PC-9 (cell line): Measurements from ENCODE around the gene CRYL1. TPM values are rescaled to one million over a fixed set of nuclear protein-coding genes. Genes with fewer than 3 reads are reported as not detected.

Experiments used
- Bru-seq: library from RNA; stranded (reverse); fragments of 400-500 nt; gene quantifications from one replicate; lab custom pipeline; 2021; lab: Mats Ljungman, UMichigan
- BruChase-seq, 2 experiments: library from RNA; stranded (reverse); fragments of 400-500 nt; gene quantifications; one replicate each; lab custom pipeline; 2021; lab: Mats Ljungman, UMichigan
- BruUV-seq: library from RNA; stranded (reverse); fragments of 400-500 nt; replicated peaks from 2 replicates; lab custom pipeline; 2021; lab: Mats Ljungman, UMichigan
- CTCF ChIA-PET: fragments of 300-600 bp; sonication (Branson Sonifier 250); formaldehyde crosslinking; loops from one replicate; lab custom pipeline; 2022; ENCODE audit warnings: antibody characterized with exemption; lab: Charles Lee
- POLR2A ChIA-PET: fragments of 300-600 bp; sonication (Branson Sonifier 250); formaldehyde crosslinking; loops from one replicate; lab custom pipeline; 2022; ENCODE audit warnings: antibody characterized with exemption; ENCODE audit not compliant: unreplicated experiment; lab: Charles Lee
- DNase-seq, 2 experiments: peaks; one replicate each; pipeline versions ENCODE4 v3.0.0 to v3.0.0-alpha.2; 2015 to 2022; ENCODE audit warnings: mixed read lengths in 1 of 2
- H2AFZ ChIP-seq: fragments of 200-600 bp; sonication (generic); 2 replicates; pipeline ENCODE4 v1.8.1; 2017; ENCODE audit warnings: antibody characterized with exemption
- H3F3A ChIP-seq: fragments of 200-600 bp; sonication (generic); 2 replicates; pipeline ENCODE4 v1.8.1; 2017; ENCODE audit warnings: antibody characterized with exemption, mild to moderate bottlenecking, low read depth; ENCODE audit not compliant: insufficient read depth
- H3K27ac ChIP-seq: fragments of 200-600 bp; sonication (generic); 2 replicates; pipeline ENCODE4 v1.6.1; 2016; ENCODE audit warnings: mixed run types
- H3K27me3 ChIP-seq: fragments of 200-600 bp; sonication (generic); 2 replicates; pipeline ENCODE4 v1.6.1; 2016; ENCODE audit warnings: low read depth, mixed run types; ENCODE audit not compliant: insufficient read depth
- H3K36me3 ChIP-seq: fragments of 200-600 bp; sonication (generic); 2 replicates; pipeline ENCODE4 v1.6.1; 2016; ENCODE audit warnings: low read depth, mixed run types
- H3K4me1 ChIP-seq: fragments of 200-600 bp; sonication (generic); replicated peaks from 2 replicates; pipeline ENCODE4 v1.6.1; 2016; ENCODE audit warnings: mixed run types; ENCODE audit not compliant: insufficient read depth
- H3K4me2 ChIP-seq: fragments of 200-600 bp; sonication (generic); 2 replicates; pipeline ENCODE4 v1.6.1; 2017; ENCODE audit warnings: mixed run types
- H3K4me3 ChIP-seq: fragments of 200-600 bp; sonication (generic); 2 replicates; pipeline ENCODE4 v1.6.1; 2016; ENCODE audit warnings: mixed run types
- H3K79me2 ChIP-seq: fragments of 200-600 bp; sonication (generic); 2 replicates; pipeline ENCODE4 v1.6.1; 2017; ENCODE audit warnings: low read depth, mixed run types
- H3K9me2 ChIP-seq: fragments of 200-600 bp; sonication (generic); 2 replicates; pipeline ENCODE4 v1.8.1; 2017; ENCODE audit warnings: mild to moderate bottlenecking; ENCODE audit not compliant: insufficient read depth
- H3K9me3 ChIP-seq: fragments of 200-600 bp; sonication (generic); 2 replicates; pipeline ENCODE4 v1.8.1; 2016; ENCODE audit warnings: low read depth; ENCODE audit not compliant: insufficient read depth
- H4K20me1 ChIP-seq: fragments of 200-600 bp; sonication (generic); 2 replicates; pipeline ENCODE4 v1.8.1; 2017; ENCODE audit not compliant: insufficient read depth
- EZH2 ChIP-seq: fragments of 200-600 bp; sonication (generic); IDR thresholded peaks from 2 replicates; pipeline ENCODE4 v1.8.0; 2017; ENCODE audit warnings: antibody characterized with exemption, low read depth
- intact Hi-C: fragments of 100-400 bp; cut with micrococcal nuclease; formaldehyde crosslinking; loops from one replicate; pipeline ENCODE4 v1.10.0; 2022; ENCODE audit not compliant: unreplicated experiment
- long read RNA-seq: library from polyadenylated mRNA; stranded (forward); transcript quantifications from one replicate; pipeline ENCODE4 v2.0.0, GENCODE V29; 2022
- total RNA-seq: library from RNA; stranded (reverse); gene quantifications from 2 replicates; pipeline ENCODE4 v1.2.3, GENCODE V29; 2021
- TF ChIP-seq, protein P1 (sequence below): fragments of 200-600 bp; sonication (generic); conservative IDR thresholded peaks from 2 replicates; pipeline ENCODE4 v1.6.1; 2017; ENCODE audit warnings: mixed run types, antibody characterized with exemption, mild to moderate bottlenecking, moderate library complexity

Gene CRYL1, protein sequence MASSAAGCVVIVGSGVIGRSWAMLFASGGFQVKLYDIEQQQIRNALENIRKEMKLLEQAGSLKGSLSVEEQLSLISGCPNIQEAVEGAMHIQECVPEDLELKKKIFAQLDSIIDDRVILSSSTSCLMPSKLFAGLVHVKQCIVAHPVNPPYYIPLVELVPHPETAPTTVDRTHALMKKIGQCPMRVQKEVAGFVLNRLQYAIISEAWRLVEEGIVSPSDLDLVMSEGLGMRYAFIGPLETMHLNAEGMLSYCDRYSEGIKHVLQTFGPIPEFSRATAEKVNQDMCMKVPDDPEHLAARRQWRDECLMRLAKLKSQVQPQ
- total RNA-seq (8.4 and 8.7 TPM in 2 replicates), Bru-seq, nascent RNA (percentile 37 among the genes with signal in this experiment), BruChase-seq, experiment 1, labeled RNA remaining after a 2-hour chase (percentile 25 among the genes with signal in this experiment), BruChase-seq, experiment 2, labeled RNA remaining after a 6-hour chase (percentile 23 among the genes with signal in this experiment)
- long read RNA-seq, transcript CRYL1-201 (8 exons, 1,485 nt), result major isoform, 7 of 10 reads
- long read RNA-seq, partial matches to known transcripts, result 0 of 10 reads
- long read RNA-seq, other reads (novel, unspliced or antisense), result 2 of 10 reads

DNA sequence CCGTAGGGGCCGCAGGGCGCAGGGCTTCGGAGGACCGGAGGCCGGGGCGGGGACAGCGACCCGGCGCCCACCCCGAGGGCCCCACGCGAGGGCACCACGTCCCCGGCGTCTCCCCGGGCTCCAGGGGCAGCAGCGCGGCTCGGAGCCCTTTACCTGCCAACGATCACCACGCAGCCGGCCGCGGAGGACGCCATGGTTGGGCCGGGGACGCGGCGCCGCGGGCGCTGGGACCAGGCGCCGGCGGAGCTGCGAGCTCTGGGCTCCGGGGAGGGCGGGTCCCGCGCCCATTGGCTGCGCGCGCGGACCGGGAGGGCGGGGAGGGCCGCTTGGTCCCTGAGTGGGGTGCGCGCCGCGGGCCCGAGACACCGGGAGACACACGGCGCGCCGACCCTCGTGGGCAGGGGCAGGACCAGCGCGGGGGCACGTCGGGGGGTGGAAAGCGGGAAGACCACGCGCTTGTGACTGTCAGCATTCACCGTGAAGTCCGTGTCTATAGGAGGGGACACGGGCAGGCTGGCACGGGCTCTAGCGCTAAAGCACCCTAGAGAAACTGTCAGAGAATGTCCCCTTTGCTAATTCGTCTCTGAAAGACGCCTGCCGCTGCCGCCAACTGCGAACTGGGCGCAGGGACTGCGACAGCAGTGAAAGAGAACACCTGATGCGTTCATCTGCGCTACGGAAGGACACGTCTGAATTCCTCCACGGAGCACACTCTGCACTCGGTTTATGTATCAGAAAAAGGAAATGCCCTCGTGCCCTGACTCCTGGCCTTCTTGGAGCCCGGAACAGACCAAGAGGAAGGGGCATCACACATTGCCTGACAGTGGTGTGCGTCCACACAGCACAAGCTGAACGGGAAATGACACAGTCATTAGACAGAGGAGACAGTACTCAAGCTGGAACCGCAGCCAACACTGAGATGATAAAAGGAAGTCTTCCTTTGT lies at the start of gene CRYL1:
Gene CRYL1, minus strand, starts transcription at position 257 of the 944 bp plus-strand sequence. Its CDS starts 63 bp downstream, at position 194.
- Histone ChIP-seq H3K4me2 (peak within 1 kb of the TSS; percentile 95), H3K27me3 (no peaks in the 10 kb centered on the region), H3K4me1 (peaks cover 8% of the 10 kb centered on the region), H3K9me3 (no peaks in the 10 kb centered on the region), H3K27ac (peak within 1 kb of the TSS; percentile 53), H3K79me2 (no peaks in the 10 kb centered on the region), H3K9me2 (no peaks in the 10 kb centered on the region), H3F3A (peaks cover 17% of the 10 kb centered on the region; the same call in 1 of the 2 replicates), H3K4me3 (peak within 1 kb of the TSS; percentile 71), H4K20me1 (no peaks in the 10 kb centered on the region), H3K36me3 (no peaks in the 10 kb centered on the region), H2AFZ (peak within 1 kb of the TSS; percentile 99)
- DNase-seq, result peak; percentile 42 to 49
- CTCF ChIA-PET, result no interaction called here
- POLR2A ChIA-PET, result interaction anchor here (0.5 to 0.7 kb wide), 3 partner anchors 20 to 592 kb away, joined by 3 to 7 read pairs (median 7); no protein-coding TSS in a partner anchor
- TF ChIP-seq, protein P1, sequence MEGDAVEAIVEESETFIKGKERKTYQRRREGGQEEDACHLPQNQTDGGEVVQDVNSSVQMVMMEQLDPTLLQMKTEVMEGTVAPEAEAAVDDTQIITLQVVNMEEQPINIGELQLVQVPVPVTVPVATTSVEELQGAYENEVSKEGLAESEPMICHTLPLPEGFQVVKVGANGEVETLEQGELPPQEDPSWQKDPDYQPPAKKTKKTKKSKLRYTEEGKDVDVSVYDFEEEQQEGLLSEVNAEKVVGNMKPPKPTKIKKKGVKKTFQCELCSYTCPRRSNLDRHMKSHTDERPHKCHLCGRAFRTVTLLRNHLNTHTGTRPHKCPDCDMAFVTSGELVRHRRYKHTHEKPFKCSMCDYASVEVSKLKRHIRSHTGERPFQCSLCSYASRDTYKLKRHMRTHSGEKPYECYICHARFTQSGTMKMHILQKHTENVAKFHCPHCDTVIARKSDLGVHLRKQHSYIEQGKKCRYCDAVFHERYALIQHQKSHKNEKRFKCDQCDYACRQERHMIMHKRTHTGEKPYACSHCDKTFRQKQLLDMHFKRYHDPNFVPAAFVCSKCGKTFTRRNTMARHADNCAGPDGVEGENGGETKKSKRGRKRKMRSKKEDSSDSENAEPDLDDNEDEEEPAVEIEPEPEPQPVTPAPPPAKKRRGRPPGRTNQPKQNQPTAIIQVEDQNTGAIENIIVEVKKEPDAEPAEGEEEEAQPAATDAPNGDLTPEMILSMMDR, result no peak
- no peak for TF ChIP-seq EZH2
- intact Hi-C loops, result loop anchor here (2.0 kb wide), 1 partner anchor 41 kb away; the partner anchor contains the start of gene IFT88
- no TSS peak for BruUV-seq

DNA sequence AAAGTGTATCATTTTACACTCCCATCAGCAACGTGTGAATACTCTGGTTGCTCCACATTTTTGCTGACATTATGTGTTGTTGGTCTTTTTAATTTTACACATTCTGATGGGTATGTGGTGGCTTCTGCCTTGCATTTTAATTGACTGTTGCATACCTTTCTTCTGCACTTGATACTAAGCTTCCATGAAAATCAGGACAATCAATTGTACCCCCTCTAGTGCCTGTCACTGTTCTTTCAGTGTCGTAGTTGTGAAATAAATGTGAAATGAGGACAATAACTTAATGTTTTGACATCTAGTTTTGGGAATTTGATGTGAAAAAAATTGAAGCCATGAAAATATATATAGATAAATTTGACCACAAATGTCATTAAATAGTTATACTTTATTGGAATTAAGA lies 48.0 kb upstream of the CRYL1 start:
- POLR2A ChIA-PET, result no interaction called here
- no peak overlapping the region for H2AFZ ChIP-seq
- 0 out of 2 replicates have a peak, but pooled peaks cover 3% of the 10 kb centered on the region for H3F3A ChIP-seq
- H4K20me1 ChIP-seq, result no peaks in the 10 kb centered on the region
- TF ChIP-seq, protein P1, result no peak
- no peak for TF ChIP-seq EZH2
- no peak overlapping the region for H3K4me2 ChIP-seq
- H3K4me1 ChIP-seq, result peaks cover 4% of the 10 kb centered on the region; the same call in 1 of the 2 replicates
- H3K36me3 ChIP-seq, result peaks cover 11% of the 10 kb centered on the region
- H3K79me2 ChIP-seq, result peaks cover 8% of the 10 kb centered on the region
- no peaks in the 10 kb centered on the region for H3K27me3 ChIP-seq
- H3K9me2 ChIP-seq, result no peaks in the 10 kb centered on the region
- intact Hi-C loops, result no loop called here
- DNase-seq, result no peak
- no peaks in the 10 kb centered on the region; the same call in 1 of the 2 replicates for H3K9me3 ChIP-seq
- H3K27ac ChIP-seq, result no peak overlapping the region
- no peak overlapping the region for H3K4me3 ChIP-seq
- BruUV-seq, result no TSS peak
- CTCF ChIA-PET, result interaction anchor here (0.6 kb wide), 1 partner anchor 216 kb away, joined by 9 read pairs; no protein-coding TSS in a partner anchor
